Vagina (tissue), 2 donors: ENCODE measurements around the gene UMODL1.

Experiments used
- POLR2A ChIP-seq, 2 donors: fragments of 450-650 bp; IDR thresholded peaks; one replicate each; pipeline ENCODE4 v1.6.1; 2017; ENCODE audit warnings: antibody characterized with exemption in 2 of 2, mild to moderate bottlenecking in 2 of 2, moderate library complexity in 2 of 2
- POLR2AphosphoS5 ChIP-seq, 2 donors: sonication (generic); formaldehyde crosslinking; IDR thresholded peaks; one replicate each; pipeline ENCODE4 v1.9.0; 2017; ENCODE audit warnings: antibody characterized with exemption in 2 of 2, mild to moderate bottlenecking in 2 of 2, low read depth in 1 of 2; ENCODE audit not compliant: insufficient read depth in 1 of 2
- TF ChIP-seq, protein P1 (sequence below), 3 experiments: fragments of 450-650 bp in 2 of 3; fragments of 200-600 bp in 1 of 3; sonication (generic) in 1 of 3; IDR thresholded peaks; one replicate each; pipeline ENCODE4 v1.5.1; 2017 to 2019; ENCODE audit warnings: antibody characterized with exemption in 3 of 3, mild to moderate bottlenecking in 2 of 3, moderate library complexity in 2 of 3

DNA sequence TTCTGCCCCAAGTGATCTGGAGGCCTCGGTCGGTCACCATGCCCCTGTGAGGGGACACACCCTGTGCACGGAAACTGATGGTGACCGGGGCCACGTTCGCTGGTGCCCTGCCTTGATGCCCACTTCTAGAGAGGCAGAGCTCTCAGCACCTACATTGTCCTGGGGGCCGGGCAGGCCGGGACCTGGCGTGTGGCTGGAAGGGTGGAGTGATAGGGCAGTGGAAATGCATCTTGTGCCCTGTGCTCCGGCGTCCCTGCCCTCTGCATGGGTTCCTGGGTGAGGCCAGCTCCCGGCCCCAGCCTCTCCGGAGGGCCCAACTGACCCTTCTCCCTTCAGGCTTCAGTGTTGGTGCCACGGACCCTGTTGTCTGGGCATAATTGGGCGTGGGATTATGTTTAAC lies 11.0 kb upstream of the UMODL1 start:
- TF ChIP-seq, protein P1, sequence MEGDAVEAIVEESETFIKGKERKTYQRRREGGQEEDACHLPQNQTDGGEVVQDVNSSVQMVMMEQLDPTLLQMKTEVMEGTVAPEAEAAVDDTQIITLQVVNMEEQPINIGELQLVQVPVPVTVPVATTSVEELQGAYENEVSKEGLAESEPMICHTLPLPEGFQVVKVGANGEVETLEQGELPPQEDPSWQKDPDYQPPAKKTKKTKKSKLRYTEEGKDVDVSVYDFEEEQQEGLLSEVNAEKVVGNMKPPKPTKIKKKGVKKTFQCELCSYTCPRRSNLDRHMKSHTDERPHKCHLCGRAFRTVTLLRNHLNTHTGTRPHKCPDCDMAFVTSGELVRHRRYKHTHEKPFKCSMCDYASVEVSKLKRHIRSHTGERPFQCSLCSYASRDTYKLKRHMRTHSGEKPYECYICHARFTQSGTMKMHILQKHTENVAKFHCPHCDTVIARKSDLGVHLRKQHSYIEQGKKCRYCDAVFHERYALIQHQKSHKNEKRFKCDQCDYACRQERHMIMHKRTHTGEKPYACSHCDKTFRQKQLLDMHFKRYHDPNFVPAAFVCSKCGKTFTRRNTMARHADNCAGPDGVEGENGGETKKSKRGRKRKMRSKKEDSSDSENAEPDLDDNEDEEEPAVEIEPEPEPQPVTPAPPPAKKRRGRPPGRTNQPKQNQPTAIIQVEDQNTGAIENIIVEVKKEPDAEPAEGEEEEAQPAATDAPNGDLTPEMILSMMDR (IDR thresholded peaks at IDR 0.05), result no peak
- TF ChIP-seq POLR2AphosphoS5 (IDR thresholded peaks at IDR 0.05; ENCODE audit: insufficient read depth in 1 of 2, low read depth in 1 of 2), result no peak
- no peak for TF ChIP-seq POLR2A (IDR thresholded peaks at IDR 0.05)
